Gastrocnemius medialis (tissue), 4 donors: ENCODE data around the gene NR6A1. TPM values are rescaled to one million over a fixed set of nuclear protein-coding genes. Genes with fewer than 3 reads are reported as not detected.

Source experiments
- ATAC-seq, 2 donors: fragments of 150-250 bp; one replicate each; pipeline ENCODE4 v1.9.1; 2016
- DNase-seq, 2 donors: peaks; one replicate each; pipeline ENCODE4 v3.0.0-alpha.2; 2019
- H3K27ac ChIP-seq, 4 donors: fragments of 200-600 bp; sonication (generic); 1 replicate in 1 of 4; 2 replicates in 3 of 4; pipeline ENCODE4 v1.5.1; 2016 to 2018; ENCODE audit warnings: mild to moderate bottlenecking in 2 of 4, moderate library complexity in 1 of 4
- H3K27me3 ChIP-seq, 3 donors: fragments of 200-600 bp; sonication (generic) in 2 of 3; 1 replicate in 1 of 3; 2 replicates in 2 of 3; pipeline versions ENCODE4 v1.5.1 to v1.6.0; 2016 to 2019; ENCODE audit warnings: mild to moderate bottlenecking in 1 of 3, moderate library complexity in 1 of 3
- H3K36me3 ChIP-seq, 2 donors: fragments of 200-600 bp; sonication (generic) in 1 of 2; one replicate each; pipeline ENCODE4 v1.5.1; 2017 to 2018
- H3K4me1 ChIP-seq, 2 donors: fragments of 200-600 bp; sonication (generic) in 1 of 2; one replicate each; pipeline ENCODE4 v1.5.1; 2016 to 2017; ENCODE audit warnings: mild to moderate bottlenecking in 2 of 2
- H3K4me3 ChIP-seq, 4 donors: fragments of 200-600 bp; sonication (generic) in 3 of 4; 1 replicate in 1 of 4; 2 replicates in 3 of 4; pipeline ENCODE4 v1.5.1; 2016 to 2019; ENCODE audit warnings: mild to moderate bottlenecking in 2 of 4
- H3K9me3 ChIP-seq, 3 donors: fragments of 200-600 bp; sonication (generic) in 2 of 3; 1 replicate in 1 of 3; 2 replicates in 2 of 3; pipeline ENCODE4 v1.5.1; 2016 to 2019
- POLR2A ChIP-seq, 2 donors: fragments of 450-650 bp; IDR thresholded peaks; one replicate each; pipeline ENCODE4 v1.6.1; 2017; ENCODE audit warnings: antibody characterized with exemption in 2 of 2, mild to moderate bottlenecking in 2 of 2, moderate library complexity in 2 of 2
- in situ Hi-C, 4 donors: fragments of 200-750 bp; cut with MboI; loops; one replicate each; pipeline versions ENCODE4 v1.15.0 to v1.8.0; 2017; ENCODE audit warnings: low sequenced_read_pairs in 4 of 4
- intact Hi-C: fragments of 100-400 bp; cut with DNase I; formaldehyde crosslinking; loops from one replicate; pipeline ENCODE4 v1.15.1; 2023; ENCODE audit warnings: low total_unique reads
- total RNA-seq, 4 donors: library from RNA; depleted of rRNA; stranded (reverse); fragments of >200 nt; gene quantifications; one replicate each; pipeline versions ENCODE4 v1.1.0 to v1.2.3, GENCODE V29; 2016
- TF ChIP-seq, protein P1 (sequence below), 5 experiments: fragments of 450-650 bp in 3 of 5; fragments of 200-600 bp in 2 of 5; sonication (generic) in 2 of 5; IDR thresholded peaks in 4 of 5; conservative IDR thresholded peaks in 1 of 5; 1 replicate in 4 of 5; 2 replicates in 1 of 5; pipeline ENCODE4 v1.5.1; 2016 to 2019; ENCODE audit warnings: antibody characterized with exemption in 5 of 5, mild to moderate bottlenecking in 3 of 5, moderate library complexity in 3 of 5

NR6A1 gene
- total RNA-seq, 4 donors from 2014 or later = 0.58 to 5.6 (median 2.1) TPM

DNA sequence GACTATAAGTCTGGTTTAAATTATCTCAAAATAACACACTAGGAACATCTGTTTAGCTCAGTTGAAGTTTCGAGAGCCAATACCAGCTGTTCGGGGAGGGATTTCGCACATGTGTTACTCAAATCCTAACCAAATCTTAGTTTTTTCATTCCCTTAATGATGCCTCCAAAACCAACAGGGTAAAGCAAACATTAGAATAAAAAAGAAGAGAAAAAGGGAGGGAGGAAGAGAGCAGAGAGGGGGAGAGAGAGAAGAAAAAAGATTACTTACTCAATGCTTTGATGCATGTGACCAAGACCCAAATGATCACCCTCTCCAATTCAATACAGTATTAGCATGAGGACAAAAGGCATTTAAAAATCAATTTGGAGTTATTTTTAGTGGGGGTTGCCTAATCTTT, 177.9 kb downstream of the NR6A1 start:
- H3K9me3 ChIP-seq = no peaks in the 10 kb centered on the region
- no peak for TF ChIP-seq POLR2A (IDR thresholded peaks at IDR 0.05)
- TF ChIP-seq, protein P1, sequence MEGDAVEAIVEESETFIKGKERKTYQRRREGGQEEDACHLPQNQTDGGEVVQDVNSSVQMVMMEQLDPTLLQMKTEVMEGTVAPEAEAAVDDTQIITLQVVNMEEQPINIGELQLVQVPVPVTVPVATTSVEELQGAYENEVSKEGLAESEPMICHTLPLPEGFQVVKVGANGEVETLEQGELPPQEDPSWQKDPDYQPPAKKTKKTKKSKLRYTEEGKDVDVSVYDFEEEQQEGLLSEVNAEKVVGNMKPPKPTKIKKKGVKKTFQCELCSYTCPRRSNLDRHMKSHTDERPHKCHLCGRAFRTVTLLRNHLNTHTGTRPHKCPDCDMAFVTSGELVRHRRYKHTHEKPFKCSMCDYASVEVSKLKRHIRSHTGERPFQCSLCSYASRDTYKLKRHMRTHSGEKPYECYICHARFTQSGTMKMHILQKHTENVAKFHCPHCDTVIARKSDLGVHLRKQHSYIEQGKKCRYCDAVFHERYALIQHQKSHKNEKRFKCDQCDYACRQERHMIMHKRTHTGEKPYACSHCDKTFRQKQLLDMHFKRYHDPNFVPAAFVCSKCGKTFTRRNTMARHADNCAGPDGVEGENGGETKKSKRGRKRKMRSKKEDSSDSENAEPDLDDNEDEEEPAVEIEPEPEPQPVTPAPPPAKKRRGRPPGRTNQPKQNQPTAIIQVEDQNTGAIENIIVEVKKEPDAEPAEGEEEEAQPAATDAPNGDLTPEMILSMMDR (IDR thresholded peaks at IDR 0.05 in 4 of 5, conservative IDR thresholded peaks at IDR 0.05 in 1 of 5) = no peak
- in situ Hi-C loops (no loop called here), intact Hi-C loops (no loop called here)
- H3K36me3 ChIP-seq = no peaks in the 10 kb centered on the region
- DNase-seq (no peak), ATAC-seq (no peak)
- no peak overlapping the region for H3K4me3 ChIP-seq
- H3K4me1 ChIP-seq = peaks cover 3 to 16% of the 10 kb centered on the region in 2 donors
- H3K27ac ChIP-seq = no peak overlapping the region
- no peaks in the 10 kb centered on the region for H3K27me3 ChIP-seq

DNA sequence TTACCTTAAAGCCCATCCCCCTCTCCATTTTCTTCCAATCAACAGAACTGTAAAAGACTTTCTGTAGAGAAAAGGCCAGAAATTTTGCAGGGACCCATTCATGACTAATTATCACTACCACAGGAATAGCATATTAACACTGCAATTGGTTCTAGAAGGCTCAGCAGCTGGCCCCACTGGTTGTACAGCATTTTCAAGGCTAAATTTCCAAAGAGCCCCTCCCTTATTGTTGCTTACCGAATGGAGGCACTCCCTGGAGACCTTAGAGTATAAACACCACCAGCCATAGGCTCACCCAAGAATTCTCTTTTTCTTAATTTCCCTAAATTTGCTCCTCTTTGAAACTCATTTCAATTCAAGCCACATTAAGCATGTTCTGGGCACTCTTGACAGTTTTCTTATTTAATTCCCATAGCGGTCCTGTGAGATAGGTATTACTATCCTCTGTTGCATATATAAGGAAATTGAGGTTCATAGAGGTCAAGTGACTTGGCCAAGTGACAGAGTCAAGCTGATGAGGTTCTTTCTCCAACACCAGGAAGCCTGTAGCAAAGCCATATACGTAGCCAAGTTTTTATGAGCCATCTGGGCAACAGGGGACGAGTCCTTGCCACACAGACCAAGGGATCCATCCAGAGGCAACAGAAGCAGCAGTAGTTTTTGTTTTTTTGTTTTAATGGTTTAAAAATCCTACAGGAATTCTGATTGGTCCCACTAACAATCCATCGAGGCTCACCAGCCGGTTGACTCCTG, 180.0 kb downstream of the NR6A1 start:
- Histone ChIP-seq H3K4me1 (peaks cover 3 to 16% of the 10 kb centered on the region in 2 donors), H3K36me3 (no peaks in the 10 kb centered on the region), H3K9me3 (no peaks in the 10 kb centered on the region), H3K4me3 (no peak overlapping the region), H3K27ac (no peak overlapping the region), H3K27me3 (no peaks in the 10 kb centered on the region)
- in situ Hi-C loops = no loop called here
- ATAC-seq (no peak), DNase-seq (no peak)
- TF ChIP-seq, protein P1 (IDR thresholded peaks at IDR 0.05 in 4 of 5, conservative IDR thresholded peaks at IDR 0.05 in 1 of 5) = no peak
- no peak for TF ChIP-seq POLR2A (IDR thresholded peaks at IDR 0.05)
- intact Hi-C loops = no loop called here

DNA sequence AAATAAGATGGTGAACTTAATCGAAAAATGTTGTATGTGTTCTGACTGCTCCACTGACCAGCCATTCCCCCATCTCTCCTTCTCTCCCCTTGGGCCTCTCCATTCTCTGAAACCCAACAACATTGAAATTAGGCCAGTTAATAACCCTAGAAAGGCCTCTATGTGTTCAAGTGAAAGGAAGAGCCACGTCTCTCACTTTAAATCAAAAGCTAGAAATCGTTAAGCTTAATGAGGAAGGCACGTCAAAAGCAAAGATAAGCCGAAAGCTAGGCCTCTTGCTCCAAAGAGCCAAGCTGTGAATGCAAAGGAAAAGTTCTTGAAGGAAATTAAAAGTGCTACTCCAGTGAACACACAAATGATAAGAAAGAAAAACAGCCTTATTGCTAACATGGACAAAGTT, 186.5 kb downstream of the NR6A1 start:
- Histone ChIP-seq H3K4me3 (no peak overlapping the region), H3K4me1 (no peaks in the 10 kb centered on the region), H3K27me3 (no peaks in the 10 kb centered on the region), H3K9me3 (no peaks in the 10 kb centered on the region), H3K36me3 (no peaks in the 10 kb centered on the region), H3K27ac (no peak overlapping the region)
- no peak for DNase-seq
- in situ Hi-C loops (no loop called here), intact Hi-C loops (no loop called here)
- no peak for ATAC-seq
- TF ChIP-seq, protein P1 (IDR thresholded peaks at IDR 0.05 in 4 of 5, conservative IDR thresholded peaks at IDR 0.05 in 1 of 5) = no peak
- no peak for TF ChIP-seq POLR2A (IDR thresholded peaks at IDR 0.05)

DNA sequence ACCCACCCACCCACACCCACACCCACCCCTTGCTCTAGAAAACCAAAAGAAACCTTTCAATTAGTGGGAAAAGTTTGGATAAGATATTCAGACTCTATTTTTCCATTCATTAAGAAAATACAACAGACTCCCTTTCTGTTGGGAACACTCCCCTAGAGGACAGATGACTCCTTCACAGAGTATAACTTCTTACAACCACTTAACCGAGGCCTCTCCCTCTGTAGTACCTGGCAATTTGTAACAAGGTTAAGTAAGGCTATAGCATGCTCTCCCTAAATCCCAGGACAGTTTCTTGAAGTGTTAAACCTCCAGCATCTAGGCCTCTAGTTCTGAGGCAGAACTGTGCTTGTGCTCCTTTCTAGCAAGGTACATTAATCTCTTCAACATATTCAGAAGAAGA, 188.0 kb downstream of the NR6A1 start:
- in situ Hi-C loops = no loop called here
- intact Hi-C loops = no loop called here

More for the DNA sequence above, 188.0 kb downstream of the NR6A1 start:
- Histone ChIP-seq H3K9me3 (no peaks in the 10 kb centered on the region), H3K27ac (no peak overlapping the region), H3K4me1 (no peaks in the 10 kb centered on the region), H3K4me3 (no peak overlapping the region), H3K36me3 (no peaks in the 10 kb centered on the region), H3K27me3 (no peaks in the 10 kb centered on the region)
- TF ChIP-seq POLR2A (IDR thresholded peaks at IDR 0.05) = no peak
- TF ChIP-seq, protein P1 (IDR thresholded peaks at IDR 0.05 in 4 of 5, conservative IDR thresholded peaks at IDR 0.05 in 1 of 5) = no peak
- DNase-seq (no peak), ATAC-seq (no peak)
